Activated T-cell treated with anti-CD3 and anti-CD28 coated beads, Interleukin-2, amount 50 U/mL, for 72 hours (primary cell): ENCODE data around the gene PRKCD. TPM values are rescaled to one million over a fixed set of nuclear protein-coding genes. Genes with fewer than 3 reads are reported as not detected.

ENCODE experiments used
- ATAC-seq, 2 donors: fragments of 150-1000 bp; cut with Tn5 transposase; replicated peaks in 1 of 2; 2 replicates each; pipeline ENCODE4 v1.10.0; 2021; ENCODE audit warnings: moderate library complexity in 2 of 2, mild to moderate bottlenecking in 1 of 2
- DNase-seq, 2 donors: peaks; one replicate each; pipeline ENCODE4 v3.0.0; 2021 to 2022; ENCODE audit warnings: mixed read lengths in 1 of 2
- H3K27ac Mint-ChIP-seq: one replicate; pipeline ENCODE4 v1.8.0; 2022; ENCODE audit warnings: mild to moderate bottlenecking, moderate library complexity, mixed read lengths
- H3K27me3 Mint-ChIP-seq: one replicate; pipeline ENCODE4 v1.8.0; 2022; ENCODE audit warnings: low read depth, mixed read lengths
- H3K36me3 Mint-ChIP-seq, 2 donors: one replicate each; pipeline ENCODE4 v1.8.0; 2022; ENCODE audit warnings: mixed read lengths in 2 of 2, mild to moderate bottlenecking in 1 of 2; ENCODE audit not compliant: insufficient read depth in 2 of 2
- H3K4me1 Mint-ChIP-seq: one replicate; pipeline ENCODE4 v1.8.0; 2022; ENCODE audit warnings: low read depth, mixed read lengths
- H3K4me3 Mint-ChIP-seq, 2 donors: one replicate each; pipeline ENCODE4 v1.8.0; 2022; ENCODE audit warnings: mild to moderate bottlenecking in 2 of 2, mixed read lengths in 2 of 2, moderate library complexity in 2 of 2
- H3K9me3 Mint-ChIP-seq, 2 donors: one replicate each; pipeline ENCODE4 v1.8.0; 2022; ENCODE audit warnings: mixed read lengths in 2 of 2
- total RNA-seq, 2 donors: library from RNA; stranded (reverse); gene quantifications; one replicate each; pipeline ENCODE4 v1.2.3, GENCODE V29; 2022

PRKCD gene
- total RNA-seq, 2 donors from 2014 or later, result 24.2 to 27.2 TPM

GRCh38 chr3:53196575-53197407, 35.8 kb downstream of the PRKCD start:
- peaks cover 17% of the 10 kb centered on the region for H3K4me1 Mint-ChIP-seq
- H3K9me3 Mint-ChIP-seq, result no peaks in the 10 kb centered on the region
- no peaks in the 10 kb centered on the region for H3K27me3 Mint-ChIP-seq
- ATAC-seq (peak; percentile 54), DNase-seq (peak; percentile 29 to 38)
- H3K27ac Mint-ChIP-seq, result no peak overlapping the region
- no peak overlapping the region for H3K4me3 Mint-ChIP-seq
- peaks cover 0 to 2% of the 10 kb centered on the region in 2 donors for H3K36me3 Mint-ChIP-seq

GRCh38 chr3:53198256-53198977, 37.4 kb downstream of the PRKCD start:
- no peak overlapping the region for H3K27ac Mint-ChIP-seq
- H3K27me3 Mint-ChIP-seq, result no peaks in the 10 kb centered on the region

GRCh38 chr3:53198996-53199395, 38.0 kb downstream of the PRKCD start:
- H3K27me3 Mint-ChIP-seq, result no peaks in the 10 kb centered on the region
- no peak for DNase-seq
- H3K4me1 Mint-ChIP-seq, result peaks cover 17% of the 10 kb centered on the region
- H3K27ac Mint-ChIP-seq, result no peak overlapping the region
- H3K9me3 Mint-ChIP-seq, result no peaks in the 10 kb centered on the region
- no peak overlapping the region for H3K4me3 Mint-ChIP-seq
- ATAC-seq, result no peak
- H3K36me3 Mint-ChIP-seq, result no peaks in the 10 kb centered on the region

More at GRCh38 chr3:53198256-53198977, 37.4 kb downstream of the PRKCD start:
- Mint-ChIP-seq H3K4me1 (peaks cover 17% of the 10 kb centered on the region), H3K36me3 (no peaks in the 10 kb centered on the region), H3K9me3 (no peaks in the 10 kb centered on the region), H3K4me3 (no peak overlapping the region)
- ATAC-seq (no peak), DNase-seq (no peak)

- H3K27ac Mint-ChIP-seq, result no peak overlapping the region
- ATAC-seq (no peak), DNase-seq (no peak)
- no peaks in the 10 kb centered on the region for H3K27me3 Mint-ChIP-seq
- no peaks in the 10 kb centered on the region for H3K36me3 Mint-ChIP-seq
- no peak overlapping the region for H3K4me3 Mint-ChIP-seq
- no peaks in the 10 kb centered on the region for H3K9me3 Mint-ChIP-seq
- peaks cover 17% of the 10 kb centered on the region for H3K4me1 Mint-ChIP-seq
Measured at GRCh38 chr3:53199834-53200233, 38.8 kb downstream of the PRKCD start.

GRCh38 chr3:53200501-53201498, 39.8 kb downstream of the PRKCD start:
- Mint-ChIP-seq H3K27me3 (no peaks in the 10 kb centered on the region), H3K4me3 (no peak overlapping the region), H3K36me3 (no peaks in the 10 kb centered on the region), H3K27ac (no peak overlapping the region), H3K4me1 (peaks cover 10% of the 10 kb centered on the region), H3K9me3 (no peaks in the 10 kb centered on the region)
- DNase-seq, result no peak
- ATAC-seq, result no peak

- no peaks in the 10 kb centered on the region for H3K4me1 Mint-ChIP-seq
- no peaks in the 10 kb centered on the region for H3K36me3 Mint-ChIP-seq
- no peak overlapping the region for H3K4me3 Mint-ChIP-seq
- H3K27ac Mint-ChIP-seq, result no peak overlapping the region
- no peak for DNase-seq
- H3K27me3 Mint-ChIP-seq, result peaks cover 4% of the 10 kb centered on the region
- ATAC-seq, result no peak
- peaks cover 0 to 6% of the 10 kb centered on the region in 2 donors for H3K9me3 Mint-ChIP-seq
Measured at GRCh38 chr3:53202331-53203015, 41.5 kb downstream of the PRKCD start.

GRCh38 chr3:53211706-53212702, 51.0 kb downstream of the PRKCD start:
- DNase-seq, result peak in 1 of 2 donors; percentile 25
- Mint-ChIP-seq H3K27ac (no peak overlapping the region), H3K9me3 (peaks cover 3 to 4% of the 10 kb centered on the region in 2 donors), H3K36me3 (peaks cover 3 to 8% of the 10 kb centered on the region in 2 donors), H3K27me3 (peaks cover 11% of the 10 kb centered on the region), H3K4me3 (no peak overlapping the region), H3K4me1 (peaks cover 14% of the 10 kb centered on the region)
- ATAC-seq, result peak; percentile 80 to 90

- H3K4me3 Mint-ChIP-seq, result no peak overlapping the region
- DNase-seq, result no peak
- H3K9me3 Mint-ChIP-seq, result peaks cover 0 to 3% of the 10 kb centered on the region in 2 donors
- H3K27me3 Mint-ChIP-seq, result peaks cover 6% of the 10 kb centered on the region
- peaks cover 3 to 8% of the 10 kb centered on the region in 2 donors for H3K36me3 Mint-ChIP-seq
- H3K4me1 Mint-ChIP-seq, result peaks cover 14% of the 10 kb centered on the region
- H3K27ac Mint-ChIP-seq, result no peak overlapping the region
- no peak for ATAC-seq
Measured at GRCh38 chr3:53213276-53213675, 52.3 kb downstream of the PRKCD start.

GRCh38 chr3:53215816-53216215, 54.8 kb downstream of the PRKCD start:
- no peak for ATAC-seq

GRCh38 chr3:53216723-53217122, 55.7 kb downstream of the PRKCD start:
- no peak for DNase-seq

More at GRCh38 chr3:53215816-53216215, 54.8 kb downstream of the PRKCD start:
- Mint-ChIP-seq H3K36me3 (no peaks in the 10 kb centered on the region), H3K9me3 (no peaks in the 10 kb centered on the region), H3K27ac (no peak overlapping the region), H3K4me1 (peaks cover 21% of the 10 kb centered on the region), H3K4me3 (no peak overlapping the region), H3K27me3 (peaks cover 6% of the 10 kb centered on the region)
- no peak for DNase-seq

GRCh38 chr3:53217175-53217574, 56.2 kb downstream of the PRKCD start:
- peaks cover 11% of the 10 kb centered on the region for H3K4me1 Mint-ChIP-seq

More at GRCh38 chr3:53216723-53217122, 55.7 kb downstream of the PRKCD start:
- peaks cover 16% of the 10 kb centered on the region for H3K4me1 Mint-ChIP-seq
- H3K4me3 Mint-ChIP-seq, result no peak overlapping the region
- no peak for ATAC-seq
- peaks cover 6% of the 10 kb centered on the region for H3K27me3 Mint-ChIP-seq
- no peaks in the 10 kb centered on the region for H3K36me3 Mint-ChIP-seq
- no peak overlapping the region for H3K27ac Mint-ChIP-seq
- H3K9me3 Mint-ChIP-seq, result no peaks in the 10 kb centered on the region

More at GRCh38 chr3:53217175-53217574, 56.2 kb downstream of the PRKCD start:
- no peak overlapping the region for H3K4me3 Mint-ChIP-seq
- peaks cover 6% of the 10 kb centered on the region for H3K27me3 Mint-ChIP-seq
- ATAC-seq (no peak), DNase-seq (no peak)
- H3K9me3 Mint-ChIP-seq, result no peaks in the 10 kb centered on the region
- H3K27ac Mint-ChIP-seq, result no peak overlapping the region
- no peaks in the 10 kb centered on the region for H3K36me3 Mint-ChIP-seq
